ENCODE data around the gene ALKBH5. TPM values are rescaled to one million over a fixed set of nuclear protein-coding genes. Genes with fewer than 3 reads are reported as not detected.

The ALKBH5 gene
- polyA plus RNA-seq, 1 donor from 2014 or later, result 55.0 TPM

DNA sequence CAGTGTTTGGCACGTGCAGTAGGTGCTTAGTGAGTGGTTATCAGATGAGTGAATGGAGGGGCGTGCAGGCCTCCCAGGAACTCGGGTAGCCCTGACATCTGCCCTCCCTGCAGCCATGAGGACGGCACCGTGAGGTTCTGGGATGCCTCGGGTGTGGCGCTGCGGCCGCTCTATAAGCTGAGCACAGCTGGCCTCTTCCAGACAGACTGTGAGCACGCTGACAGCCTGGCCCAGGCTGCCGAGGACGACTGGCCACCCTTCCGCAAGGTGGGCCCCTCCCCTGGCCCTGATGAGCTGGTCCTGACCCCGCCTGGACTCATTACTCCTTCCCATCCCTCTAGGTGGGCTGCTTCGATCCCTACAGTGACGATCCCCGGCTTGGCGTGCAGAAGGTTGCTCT, 52.9 kb downstream of the ALKBH5 start (continued):
- TF ChIP-seq, protein P1, sequence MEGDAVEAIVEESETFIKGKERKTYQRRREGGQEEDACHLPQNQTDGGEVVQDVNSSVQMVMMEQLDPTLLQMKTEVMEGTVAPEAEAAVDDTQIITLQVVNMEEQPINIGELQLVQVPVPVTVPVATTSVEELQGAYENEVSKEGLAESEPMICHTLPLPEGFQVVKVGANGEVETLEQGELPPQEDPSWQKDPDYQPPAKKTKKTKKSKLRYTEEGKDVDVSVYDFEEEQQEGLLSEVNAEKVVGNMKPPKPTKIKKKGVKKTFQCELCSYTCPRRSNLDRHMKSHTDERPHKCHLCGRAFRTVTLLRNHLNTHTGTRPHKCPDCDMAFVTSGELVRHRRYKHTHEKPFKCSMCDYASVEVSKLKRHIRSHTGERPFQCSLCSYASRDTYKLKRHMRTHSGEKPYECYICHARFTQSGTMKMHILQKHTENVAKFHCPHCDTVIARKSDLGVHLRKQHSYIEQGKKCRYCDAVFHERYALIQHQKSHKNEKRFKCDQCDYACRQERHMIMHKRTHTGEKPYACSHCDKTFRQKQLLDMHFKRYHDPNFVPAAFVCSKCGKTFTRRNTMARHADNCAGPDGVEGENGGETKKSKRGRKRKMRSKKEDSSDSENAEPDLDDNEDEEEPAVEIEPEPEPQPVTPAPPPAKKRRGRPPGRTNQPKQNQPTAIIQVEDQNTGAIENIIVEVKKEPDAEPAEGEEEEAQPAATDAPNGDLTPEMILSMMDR (IDR thresholded peaks at IDR 0.05; ENCODE audit: poor library complexity, severe bottlenecking), result no peak
- no peak for TF ChIP-seq MXI1 (conservative IDR thresholded peaks at IDR 0.05; ENCODE audit: poor library complexity, severe bottlenecking)

DNA sequence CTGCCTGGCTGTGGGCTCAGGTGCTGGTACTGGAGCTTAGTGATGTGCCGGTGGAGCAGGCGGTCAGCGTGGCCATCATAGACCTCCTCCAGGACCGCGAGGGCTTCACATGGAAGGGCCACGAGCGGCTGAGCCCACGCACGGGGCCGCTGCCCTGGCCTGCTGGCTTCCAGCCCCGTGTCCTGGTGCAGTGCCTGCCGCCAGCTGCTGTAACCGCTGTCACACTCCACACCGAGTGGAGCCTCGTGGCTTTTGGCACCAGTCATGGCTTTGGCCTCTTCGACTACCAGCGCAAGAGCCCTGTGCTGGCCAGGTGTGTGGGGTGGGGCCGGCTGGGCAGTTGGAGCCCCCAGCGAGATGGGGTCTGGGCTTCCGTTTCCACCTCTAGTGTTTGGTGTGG, 53.8 kb downstream of the ALKBH5 start:
- Histone ChIP-seq H3K27me3 (ENCODE audit: insufficient read depth, low read depth, low read length) (no peaks in the 10 kb centered on the region), H3K9me3 (ENCODE audit: low read length) (no peaks in the 10 kb centered on the region), H2AFZ (ENCODE audit: low read depth, low read length) (no peak overlapping the region)

More for the DNA sequence above, 53.8 kb downstream of the ALKBH5 start:
- Histone ChIP-seq H3K4me3 (ENCODE audit: low read length) (no peak overlapping the region), H4K20me1 (ENCODE audit: insufficient read depth) (no peaks in the 10 kb centered on the region), H3K9ac (ENCODE audit: low read length) (no peak overlapping the region), H3K79me2 (replicated peaks; ENCODE audit: insufficient read depth, low read length) (no peaks in the 10 kb centered on the region), H3F3A (ENCODE audit: insufficient read depth, low read length, poor library complexity, severe bottlenecking) (no peaks in the 10 kb centered on the region), H3K36me3 (ENCODE audit: insufficient read depth, low read length) (peaks cover 5% of the 10 kb centered on the region), H3K9me2 (ENCODE audit: insufficient read depth, low read length) (no peaks in the 10 kb centered on the region), H3K27ac (ENCODE audit: low read length) (no peak overlapping the region), H3K4me2 (ENCODE audit: low read length) (no peak overlapping the region)
- TF ChIP-seq, protein P2, sequence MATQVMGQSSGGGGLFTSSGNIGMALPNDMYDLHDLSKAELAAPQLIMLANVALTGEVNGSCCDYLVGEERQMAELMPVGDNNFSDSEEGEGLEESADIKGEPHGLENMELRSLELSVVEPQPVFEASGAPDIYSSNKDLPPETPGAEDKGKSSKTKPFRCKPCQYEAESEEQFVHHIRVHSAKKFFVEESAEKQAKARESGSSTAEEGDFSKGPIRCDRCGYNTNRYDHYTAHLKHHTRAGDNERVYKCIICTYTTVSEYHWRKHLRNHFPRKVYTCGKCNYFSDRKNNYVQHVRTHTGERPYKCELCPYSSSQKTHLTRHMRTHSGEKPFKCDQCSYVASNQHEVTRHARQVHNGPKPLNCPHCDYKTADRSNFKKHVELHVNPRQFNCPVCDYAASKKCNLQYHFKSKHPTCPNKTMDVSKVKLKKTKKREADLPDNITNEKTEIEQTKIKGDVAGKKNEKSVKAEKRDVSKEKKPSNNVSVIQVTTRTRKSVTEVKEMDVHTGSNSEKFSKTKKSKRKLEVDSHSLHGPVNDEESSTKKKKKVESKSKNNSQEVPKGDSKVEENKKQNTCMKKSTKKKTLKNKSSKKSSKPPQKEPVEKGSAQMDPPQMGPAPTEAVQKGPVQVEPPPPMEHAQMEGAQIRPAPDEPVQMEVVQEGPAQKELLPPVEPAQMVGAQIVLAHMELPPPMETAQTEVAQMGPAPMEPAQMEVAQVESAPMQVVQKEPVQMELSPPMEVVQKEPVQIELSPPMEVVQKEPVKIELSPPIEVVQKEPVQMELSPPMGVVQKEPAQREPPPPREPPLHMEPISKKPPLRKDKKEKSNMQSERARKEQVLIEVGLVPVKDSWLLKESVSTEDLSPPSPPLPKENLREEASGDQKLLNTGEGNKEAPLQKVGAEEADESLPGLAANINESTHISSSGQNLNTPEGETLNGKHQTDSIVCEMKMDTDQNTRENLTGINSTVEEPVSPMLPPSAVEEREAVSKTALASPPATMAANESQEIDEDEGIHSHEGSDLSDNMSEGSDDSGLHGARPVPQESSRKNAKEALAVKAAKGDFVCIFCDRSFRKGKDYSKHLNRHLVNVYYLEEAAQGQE (IDR thresholded peaks at IDR 0.05; ENCODE audit: borderline replicate concordance), result no peak
- TF ChIP-seq, protein P1 (IDR thresholded peaks at IDR 0.05; ENCODE audit: poor library complexity, severe bottlenecking), result no peak
- TF ChIP-seq MXI1 (conservative IDR thresholded peaks at IDR 0.05; ENCODE audit: poor library complexity, severe bottlenecking) (no peak), RAD21 (conservative IDR thresholded peaks at IDR 0.05) (no peak), EZH2 (IDR thresholded peaks at IDR 0.05; ENCODE audit: borderline replicate concordance, insufficient read depth, low read length, poor library complexity, severe bottlenecking) (no peak), POLR2AphosphoS5 (IDR thresholded peaks at IDR 0.05) (no peak), SMC3 (conservative IDR thresholded peaks at IDR 0.05; ENCODE audit: poor library complexity) (no peak), TAF1 (IDR thresholded peaks at IDR 0.05; ENCODE audit: low read depth) (no peak), EP300 (conservative IDR thresholded peaks at IDR 0.05; ENCODE audit: poor library complexity, severe bottlenecking) (no peak)

All from neural cell (in vitro differentiated cells).